GM18519 (cell line): ENCODE results near the gene GATB.
A peak's percentile ranks its signal among the peaks of the same experiment; 100 is the strongest.

Source experiments
- ATAC-seq: cut with Tn5 transposase; IDR thresholded peaks from one replicate; pipeline ENCODE4 v1.9.1; 2021; ENCODE audit warnings: mild to moderate bottlenecking, moderate library complexity; ENCODE audit not compliant: unreplicated experiment, low FRiP score

Gene GATB

GRCh38 chr4:151760712-151761661 lies at the start of gene GATB:
GATB (minus strand) TSS chr4:151761007; CDS start chr4:151760982, 25 bp downstream.
- peak; percentile 100 for ATAC-seq

GRCh38 chr4:151810476-151810875 lies 49.7 kb upstream of the GATB start:
- ATAC-seq = no peak

GRCh38 chr4:151809716-151810115 lies 48.9 kb upstream of the GATB start:
- ATAC-seq = no peak

- ATAC-seq = no peak
Measured at GRCh38 chr4:151808542-151808941, 47.7 kb upstream of the GATB start.

- ATAC-seq = no peak
Measured at GRCh38 chr4:151808120-151808529, 47.3 kb upstream of the GATB start.

- no peak for ATAC-seq
Measured at GRCh38 chr4:151807220-151807619, 46.4 kb upstream of the GATB start.

- no peak for ATAC-seq
Measured at GRCh38 chr4:151806511-151806927, 45.7 kb upstream of the GATB start.

- no peak for ATAC-seq
Measured at GRCh38 chr4:151804821-151805220, 44.0 kb upstream of the GATB start.

- ATAC-seq = no peak
Measured at GRCh38 chr4:151804086-151804630, 43.4 kb upstream of the GATB start.

GRCh38 chr4:151803246-151803645 lies 42.4 kb upstream of the GATB start:
- no peak for ATAC-seq

- ATAC-seq = no peak
Measured at GRCh38 chr4:151801547-151802516, 41.0 kb upstream of the GATB start.

- ATAC-seq = no peak
Measured at GRCh38 chr4:151799417-151800012, 38.7 kb upstream of the GATB start.

GRCh38 chr4:151798678-151799416 lies 38.0 kb upstream of the GATB start:
- peak; percentile 62 for ATAC-seq

- ATAC-seq = no peak
Measured at GRCh38 chr4:151797853-151798252, 37.0 kb upstream of the GATB start.

GRCh38 chr4:151797131-151797530 lies 36.3 kb upstream of the GATB start:
- no peak for ATAC-seq

- no peak for ATAC-seq
Measured at GRCh38 chr4:151796106-151796505, 35.3 kb upstream of the GATB start.

- ATAC-seq = no peak
Measured at GRCh38 chr4:151792995-151793394, 32.2 kb upstream of the GATB start.

GRCh38 chr4:151792530-151792929 lies 31.7 kb upstream of the GATB start:
- ATAC-seq = no peak

- ATAC-seq = no peak
Measured at GRCh38 chr4:151788021-151788420, 27.2 kb upstream of the GATB start.

- no peak for ATAC-seq
Measured at GRCh38 chr4:151786158-151786495, 25.3 kb upstream of the GATB start.
